Measurements from ENCODE around the gene GPS1.

Gene GPS1

DNA sequence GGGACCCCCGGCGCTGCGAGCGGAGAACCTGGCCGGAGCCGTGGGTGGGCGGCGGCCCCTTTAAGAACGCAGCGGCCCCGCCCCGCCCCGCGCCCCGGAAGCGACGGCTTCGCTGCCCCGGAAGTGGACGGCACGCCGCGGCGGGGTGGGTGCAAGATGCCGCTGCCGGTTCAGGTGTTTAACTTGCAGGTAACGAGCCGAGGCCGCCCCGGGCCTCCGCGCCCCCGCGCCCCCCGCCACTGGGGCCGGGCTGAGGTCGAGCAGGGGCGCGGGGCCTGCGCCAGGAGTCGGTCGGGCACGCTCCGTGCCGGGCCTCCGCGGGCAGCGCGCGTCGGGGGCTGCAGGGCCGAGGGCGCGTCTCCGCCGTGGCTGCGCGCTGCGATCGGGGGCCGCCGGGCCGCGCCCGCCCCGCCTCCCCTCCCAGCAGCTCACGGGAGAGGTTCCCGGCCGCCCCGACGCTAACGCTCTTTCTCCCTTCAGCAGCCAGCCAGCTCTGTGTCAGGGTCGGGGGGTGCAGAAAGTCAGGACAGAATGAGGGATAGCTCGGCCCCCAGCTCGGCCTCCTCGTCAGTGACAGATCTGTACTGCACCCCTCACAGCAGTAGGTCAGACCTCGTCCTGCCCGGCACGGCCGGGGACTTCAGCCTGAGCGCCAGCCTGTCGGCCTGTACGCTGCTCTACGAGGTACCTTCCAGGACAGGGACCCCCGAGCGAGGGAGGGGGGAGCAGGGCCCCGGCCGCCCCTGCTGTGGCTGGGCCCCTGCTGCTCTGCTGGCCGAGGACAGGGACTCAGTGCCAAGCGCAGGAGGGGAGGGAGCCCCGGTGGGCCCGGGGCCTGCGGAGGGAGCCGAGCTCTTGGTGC lies at the start of gene GPS1, which contains the start of gene RFNG:
GPS1 (plus strand) TSS at position 123 of the 862 bp plus-strand sequence; CDS start at position 157, 34 bp downstream.
RFNG (minus strand) TSS at position 36 of the 862 bp plus-strand sequence. CDS start 45 bp downstream, outside the sequence.
- DNase-seq (ENCODE audit: low spot score) = peak; percentile 73

DNA sequence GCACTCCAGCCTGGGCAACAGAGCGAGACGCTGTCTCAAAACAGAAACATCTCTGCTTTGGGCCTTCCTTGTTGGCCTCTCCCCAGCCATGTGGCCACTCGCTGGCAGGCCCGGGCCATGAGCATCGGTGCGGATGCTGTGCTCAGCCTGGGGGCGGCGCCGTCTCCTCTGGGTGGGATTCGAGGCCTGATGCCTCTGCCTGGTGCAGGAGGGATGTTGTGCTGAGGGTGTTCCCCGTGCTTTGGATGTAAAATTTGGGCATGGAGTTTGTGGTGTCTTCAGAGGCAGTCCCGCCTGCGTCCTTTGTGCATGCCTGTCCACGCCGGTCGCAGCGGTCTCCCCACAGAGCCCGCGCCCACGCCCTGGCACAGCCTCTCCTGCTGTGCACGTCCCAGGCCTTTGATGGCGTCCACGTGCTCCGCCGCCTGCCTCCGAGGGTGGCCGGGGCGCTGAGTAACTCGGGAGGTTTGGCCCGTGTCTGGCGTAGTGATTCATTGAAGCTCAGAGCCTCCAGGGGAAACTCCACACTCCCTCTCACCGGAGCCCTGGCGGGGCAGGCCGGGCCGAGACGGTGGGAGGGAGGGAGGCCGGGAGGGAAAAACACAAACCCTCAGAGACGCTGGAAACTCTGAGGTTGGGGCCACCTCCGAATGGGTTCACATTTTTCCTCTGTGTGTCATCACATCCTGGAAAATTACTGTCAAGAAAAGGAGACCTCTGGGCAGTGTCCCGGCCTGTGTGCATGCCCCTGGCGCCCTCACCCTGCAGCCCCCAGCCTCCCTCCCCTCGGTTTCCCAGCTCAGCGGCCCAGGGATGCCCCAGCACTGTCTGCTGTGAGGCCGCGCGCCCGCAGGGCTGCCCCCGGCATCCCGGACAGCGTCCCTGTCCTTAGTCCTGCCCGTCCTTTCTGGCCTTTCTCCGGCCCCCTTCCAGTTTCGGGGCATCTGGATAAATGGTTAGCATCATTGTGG lies 48.0 kb upstream of the GPS1 start:
- no peak for DNase-seq (ENCODE audit: low spot score)

DNA sequence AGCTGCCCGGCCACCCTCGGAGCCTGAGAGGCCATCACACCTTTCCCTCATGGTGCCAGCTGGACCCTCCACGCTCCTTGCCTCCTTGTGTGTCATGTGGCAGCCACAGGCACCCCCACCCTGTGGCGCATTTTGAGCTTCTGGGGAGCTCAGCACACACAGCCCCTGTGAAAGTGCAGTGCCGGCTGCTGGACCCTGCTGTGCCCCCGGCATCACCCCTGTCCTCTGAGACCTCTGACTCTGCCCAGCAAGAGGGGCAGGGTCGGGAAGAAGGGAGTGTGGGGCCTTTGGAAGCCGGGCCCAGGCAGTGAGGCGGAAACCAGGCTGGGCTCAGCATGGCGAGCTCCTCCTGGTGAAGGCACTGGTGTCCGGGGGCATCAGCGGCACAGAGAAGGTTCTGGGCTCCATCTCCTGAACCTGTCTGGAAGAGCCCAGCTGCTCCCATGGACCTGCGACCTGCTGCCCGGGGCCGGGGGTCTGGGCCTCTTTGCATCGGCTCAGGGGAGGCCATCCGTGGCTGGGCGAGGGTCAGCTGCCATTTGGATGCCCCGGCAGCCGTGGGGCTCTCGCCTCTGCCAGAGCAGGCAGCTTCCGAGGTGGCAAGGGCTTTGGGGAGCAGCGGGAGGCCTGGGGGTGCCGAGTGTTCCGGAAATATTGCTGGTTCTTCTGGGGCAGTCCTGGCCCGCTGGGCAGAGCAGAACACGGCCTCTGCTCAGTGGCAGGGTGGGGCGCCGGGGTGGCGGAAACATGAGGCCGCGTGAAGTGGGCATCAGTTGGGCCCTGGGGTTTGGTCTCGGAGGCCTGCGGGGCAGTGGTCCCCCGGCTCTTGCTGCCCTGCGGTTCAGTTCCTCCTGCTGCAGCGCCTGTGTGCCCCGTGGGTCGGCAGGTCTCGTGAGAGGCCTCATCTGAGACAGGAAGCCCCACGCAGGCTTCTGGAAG lies 46.9 kb upstream of the GPS1 start:
- DNase-seq (ENCODE audit: low spot score) = no peak

DNA sequence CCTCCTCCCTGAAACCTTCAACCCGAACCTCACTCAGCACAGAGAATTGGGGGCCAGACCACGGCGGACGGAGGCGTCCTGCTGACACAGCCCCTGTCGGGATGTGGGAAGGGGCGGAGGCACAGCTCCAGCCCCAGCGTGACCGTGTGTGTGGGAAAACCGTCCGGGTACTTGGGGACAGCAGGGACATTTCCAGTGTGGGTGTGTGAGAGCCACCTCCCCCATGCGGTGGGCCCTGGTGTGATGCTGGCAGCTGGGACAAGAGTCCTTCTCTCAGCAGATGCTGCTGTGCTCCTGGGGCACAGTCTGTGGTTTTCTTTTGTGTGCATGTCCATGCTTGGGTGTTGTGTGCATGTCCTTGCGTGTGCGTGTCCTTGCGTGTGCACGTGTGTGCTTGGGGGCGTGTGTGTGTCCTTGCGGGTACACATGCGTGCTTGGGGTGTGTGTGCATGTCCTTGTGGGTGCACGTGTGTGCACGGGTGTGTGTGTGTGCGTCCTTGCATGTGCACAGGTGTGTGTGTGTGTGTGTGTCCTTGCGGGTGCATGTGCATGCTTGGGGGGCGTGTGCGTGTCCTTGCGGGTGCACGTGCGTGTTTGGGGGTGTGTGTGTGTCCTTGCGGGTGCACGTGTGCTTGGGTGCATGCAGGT lies 45.9 kb upstream of the GPS1 start:
- no peak for DNase-seq (ENCODE audit: low spot score)

DNA sequence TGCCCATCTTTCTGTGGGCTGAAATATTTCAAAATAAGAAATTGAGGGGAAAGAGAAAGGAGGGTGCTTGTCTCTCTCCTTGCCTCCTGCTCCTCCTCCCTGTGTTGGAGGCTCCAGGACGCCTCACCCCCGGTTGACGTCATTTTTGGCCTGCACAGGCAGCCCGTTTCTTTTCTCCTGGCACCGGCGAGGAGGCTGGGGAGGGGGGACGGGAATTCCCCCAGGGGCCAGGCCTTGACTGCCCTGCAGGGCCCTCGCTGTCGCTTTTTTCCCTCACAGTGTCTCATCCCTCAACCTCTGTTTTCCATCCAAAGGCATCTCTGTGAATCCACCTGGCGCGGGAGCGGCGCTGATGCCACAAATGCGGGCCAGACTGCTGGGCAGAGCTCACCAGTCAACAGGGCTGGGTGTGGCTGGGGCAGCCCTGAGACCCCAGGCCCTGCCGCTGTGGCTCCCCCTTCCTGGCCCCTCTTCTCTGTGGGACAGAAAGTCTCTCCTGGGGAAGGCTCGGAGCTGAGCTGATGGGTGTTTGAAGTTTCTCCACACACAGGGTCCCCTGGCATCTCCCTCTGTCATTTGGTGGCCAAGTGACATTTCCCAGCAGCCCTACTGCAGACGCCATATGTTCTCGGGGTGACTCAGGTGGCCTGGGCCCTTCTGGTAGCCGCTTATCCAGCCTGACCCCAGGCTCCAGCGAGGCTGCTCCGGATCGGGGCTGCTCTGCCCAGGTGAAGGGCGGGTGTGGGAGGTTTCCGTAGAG lies 45.0 kb upstream of the GPS1 start:
- peak; percentile 66 for DNase-seq (ENCODE audit: low spot score)

DNA sequence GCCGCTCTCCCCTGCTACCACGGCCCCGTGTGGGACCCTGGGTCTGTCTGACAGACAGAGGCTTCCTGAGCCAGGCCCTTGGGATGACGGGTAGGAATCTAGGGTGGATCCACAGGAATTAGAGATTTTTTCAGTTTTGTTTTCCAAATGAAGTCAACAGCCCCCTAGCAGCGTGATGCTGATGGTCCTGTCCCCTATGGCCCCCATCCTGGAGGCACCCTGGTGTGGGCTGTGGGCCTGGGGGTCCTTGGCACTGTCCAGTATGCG lies 44.5 kb upstream of the GPS1 start:
- DNase-seq (ENCODE audit: low spot score) = no peak

DNA sequence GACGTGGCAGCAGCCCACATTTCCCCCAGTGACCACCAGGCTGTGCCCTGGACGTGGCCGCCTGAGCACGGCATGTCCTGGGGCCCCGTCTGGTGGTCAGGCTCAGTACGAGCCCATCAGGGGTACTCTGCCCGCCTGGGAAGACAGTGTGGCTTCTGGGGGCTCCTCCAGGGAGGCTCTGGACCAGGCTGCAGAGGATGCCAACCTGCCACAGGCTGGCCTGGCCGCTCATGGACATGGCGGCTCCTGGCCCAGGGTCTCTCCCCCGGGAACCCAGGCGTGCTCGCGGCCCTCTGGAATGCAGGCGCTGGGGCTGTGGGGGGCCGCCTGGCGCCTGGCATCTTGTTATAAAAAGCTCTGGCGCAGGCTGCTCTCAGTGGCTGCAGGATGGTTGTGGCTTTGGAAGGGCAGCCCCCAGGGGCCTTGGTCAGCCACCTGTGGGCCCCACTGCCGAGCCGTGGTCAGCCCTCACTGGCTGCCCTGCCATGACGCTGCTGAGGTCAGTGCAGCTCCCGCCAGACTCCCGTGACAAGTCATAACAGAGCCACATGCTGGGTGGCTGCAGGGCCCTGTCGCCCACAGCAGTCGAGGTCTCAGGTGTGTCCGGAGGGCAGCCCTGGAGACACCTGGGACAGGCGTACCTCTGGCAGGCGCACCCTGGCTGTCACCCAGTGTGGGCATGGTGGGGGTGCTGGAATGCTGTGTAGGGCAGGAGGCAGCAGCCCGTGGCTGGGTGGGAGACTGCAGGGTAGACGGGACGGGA lies 44.0 kb upstream of the GPS1 start:
- no peak for DNase-seq (ENCODE audit: low spot score)

DNA sequence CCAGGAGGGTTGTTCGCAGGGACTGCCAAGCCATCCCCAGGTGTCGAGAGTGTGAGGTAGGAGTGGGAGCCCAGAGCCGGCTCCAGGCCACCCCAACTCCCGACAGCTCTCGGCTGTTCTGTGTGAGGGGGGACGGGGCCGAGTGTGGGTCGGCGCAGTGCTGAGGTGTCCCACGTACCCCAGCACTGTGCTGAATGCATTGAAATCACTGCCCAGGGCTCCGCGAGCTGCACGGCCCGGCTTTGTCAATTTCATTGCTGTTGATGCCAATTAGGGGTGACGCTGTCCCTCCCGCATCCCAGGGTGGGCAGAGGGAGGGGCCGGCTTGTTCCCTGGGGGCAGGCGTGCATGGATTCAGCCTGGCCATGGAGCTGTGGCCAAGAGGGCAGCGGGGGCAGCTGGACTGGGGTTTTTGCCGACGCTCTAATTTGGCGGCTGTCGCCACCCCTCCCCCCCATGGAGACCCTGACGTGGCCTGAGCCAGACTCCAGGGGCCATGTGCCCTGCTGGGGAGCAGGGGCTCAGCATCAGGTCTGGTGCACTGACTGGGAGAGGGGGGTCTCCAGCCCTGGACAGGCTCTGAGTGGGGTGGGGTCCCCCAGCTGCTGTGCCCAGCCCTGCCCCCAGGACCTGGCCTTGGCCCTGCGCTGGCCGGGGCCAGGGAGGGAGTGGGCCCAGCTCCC lies 43.3 kb upstream of the GPS1 start:
- DNase-seq (ENCODE audit: low spot score) = no peak

DNA sequence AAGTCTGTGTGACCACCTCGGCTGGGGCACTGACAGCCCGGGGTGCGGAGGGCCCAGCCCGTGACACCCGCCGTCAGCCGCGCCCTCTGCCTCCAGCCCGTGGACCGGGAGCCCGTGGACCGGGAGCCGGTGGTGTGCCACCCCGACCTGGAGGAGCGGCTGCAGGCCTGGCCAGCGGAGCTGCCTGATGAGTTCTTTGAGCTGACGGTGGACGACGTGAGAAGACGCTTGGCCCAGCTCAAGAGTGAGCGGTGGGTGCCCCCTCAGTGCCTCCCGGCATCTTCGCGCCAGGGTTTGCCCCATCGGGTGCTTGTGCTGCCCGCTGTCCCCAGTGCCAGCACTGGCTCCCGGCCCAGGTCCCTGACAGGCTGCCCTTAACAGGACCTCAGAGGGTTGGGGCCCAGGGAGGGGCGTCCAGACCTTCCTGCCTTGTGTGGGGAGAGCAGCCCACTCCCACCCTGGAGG lies 42.7 kb upstream of the GPS1 start:
- DNase-seq (ENCODE audit: low spot score) = no peak

DNA sequence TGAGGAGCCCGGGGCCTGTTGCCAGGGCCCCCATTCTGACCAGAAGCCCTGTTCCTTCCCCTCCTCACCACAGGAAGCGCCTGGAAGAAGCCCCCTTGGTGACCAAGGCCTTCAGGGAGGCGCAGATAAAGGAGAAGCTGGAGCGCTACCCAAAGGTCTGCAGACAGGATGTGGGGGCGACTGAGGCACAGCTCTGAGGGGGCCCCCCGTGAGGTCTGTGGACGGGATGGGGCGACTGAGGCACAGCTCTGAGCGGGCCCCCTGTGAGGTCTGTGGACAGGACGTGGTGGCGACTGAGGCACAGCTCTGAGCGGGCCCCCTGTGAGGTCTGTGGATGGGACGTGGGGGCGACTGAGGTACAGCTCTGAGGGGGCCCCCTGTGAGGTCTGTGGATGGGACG lies 42.3 kb upstream of the GPS1 start:
- DNase-seq (ENCODE audit: low spot score) = no peak

DNA sequence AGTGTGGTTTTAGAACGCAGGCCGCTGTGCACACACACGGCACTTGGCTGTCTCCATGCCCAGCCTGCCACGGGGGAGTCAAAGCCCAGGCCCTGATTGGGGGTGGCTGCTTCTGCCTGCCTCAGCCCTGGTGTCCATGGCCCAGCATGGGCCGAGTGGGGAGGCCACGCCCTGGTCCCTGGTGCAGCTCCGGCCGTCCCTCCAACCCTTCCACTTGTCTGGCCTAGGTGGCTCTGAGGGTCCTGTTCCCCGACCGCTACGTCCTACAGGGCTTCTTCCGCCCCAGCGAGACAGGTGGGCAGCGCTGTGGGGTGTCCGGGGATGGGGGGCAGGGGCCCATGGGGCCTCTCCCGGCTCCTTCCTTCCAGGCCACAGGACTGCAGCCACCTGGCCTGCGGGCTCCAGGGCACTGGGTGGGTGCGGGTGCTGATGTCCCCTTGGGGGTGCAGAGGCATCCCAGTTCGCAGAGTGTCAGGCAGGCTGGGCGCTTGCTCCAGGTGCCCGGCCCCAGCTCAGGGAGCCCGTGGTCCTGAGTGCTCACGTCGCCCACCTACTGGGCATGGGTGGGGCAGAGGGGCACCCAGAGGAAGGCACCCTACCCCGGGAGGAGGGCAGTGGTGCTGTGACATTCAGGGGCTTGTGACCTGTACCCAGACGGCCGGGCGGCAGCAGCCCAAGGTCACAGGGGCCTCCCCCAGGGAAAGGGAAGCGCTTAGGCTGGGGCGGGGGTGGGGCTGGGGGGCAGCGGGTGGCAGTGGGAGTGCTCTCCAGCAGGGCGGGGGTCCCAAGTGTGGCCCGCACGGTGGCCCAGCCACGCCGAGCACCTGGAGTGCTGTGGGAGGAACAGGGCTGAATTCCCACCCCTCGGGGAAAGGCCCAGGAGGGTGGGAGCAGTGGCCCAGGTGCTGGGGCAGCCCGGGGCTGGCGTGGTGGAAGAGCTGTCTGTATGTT lies 40.8 kb upstream of the GPS1 start:
- no peak for DNase-seq (ENCODE audit: low spot score)

DNA sequence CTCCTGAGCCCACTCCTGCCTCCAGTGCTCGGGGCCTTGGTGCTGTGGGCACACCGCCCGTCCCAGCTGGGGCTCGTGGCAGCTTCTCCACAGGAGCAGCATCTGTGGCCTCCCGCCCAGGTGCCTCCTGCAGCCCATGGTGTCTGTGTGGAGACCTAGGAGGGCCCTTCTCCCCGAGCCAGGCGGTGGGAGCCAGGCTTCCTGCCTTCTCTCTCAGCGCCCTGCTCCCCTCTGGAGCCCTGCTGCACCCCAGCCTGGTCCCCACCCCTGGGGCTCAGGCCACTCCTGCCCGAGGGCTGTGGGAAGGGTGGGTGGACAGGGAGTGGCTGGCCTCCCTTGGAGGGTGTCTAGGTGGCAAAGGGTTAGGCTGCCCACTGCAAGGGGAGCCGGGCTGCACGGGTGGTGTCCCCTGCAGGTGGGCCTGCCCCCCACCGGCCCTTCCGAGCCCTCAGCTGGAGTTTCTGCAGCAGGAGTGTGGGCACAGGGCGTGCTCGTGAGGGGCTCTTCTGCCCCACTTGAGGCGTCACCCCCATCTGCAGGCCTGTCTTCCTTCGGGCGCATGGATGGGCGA lies 40.0 kb upstream of the GPS1 start:
- DNase-seq (ENCODE audit: low spot score) = no peak

DNA sequence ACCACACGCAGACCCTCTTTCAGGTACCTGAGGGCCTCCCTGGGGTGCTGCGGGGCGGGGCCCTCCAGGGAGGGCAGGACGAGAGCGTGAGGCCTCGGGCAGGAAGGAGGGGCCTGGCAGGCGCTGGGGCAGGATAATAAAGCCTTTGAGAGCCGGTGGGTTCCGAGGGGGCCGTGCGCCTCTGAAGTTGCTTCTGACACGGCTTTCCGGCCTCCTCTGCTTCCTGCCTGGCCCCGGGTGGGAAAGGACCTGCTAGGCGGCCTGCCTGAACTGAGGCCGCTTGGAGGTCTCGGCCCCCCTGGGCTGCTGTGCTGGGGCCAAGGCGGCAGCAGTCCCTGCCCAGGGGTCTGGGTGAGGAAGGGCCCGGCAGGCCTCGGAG lies 39.4 kb upstream of the GPS1 start:
- DNase-seq (ENCODE audit: low spot score) = no peak

DNA sequence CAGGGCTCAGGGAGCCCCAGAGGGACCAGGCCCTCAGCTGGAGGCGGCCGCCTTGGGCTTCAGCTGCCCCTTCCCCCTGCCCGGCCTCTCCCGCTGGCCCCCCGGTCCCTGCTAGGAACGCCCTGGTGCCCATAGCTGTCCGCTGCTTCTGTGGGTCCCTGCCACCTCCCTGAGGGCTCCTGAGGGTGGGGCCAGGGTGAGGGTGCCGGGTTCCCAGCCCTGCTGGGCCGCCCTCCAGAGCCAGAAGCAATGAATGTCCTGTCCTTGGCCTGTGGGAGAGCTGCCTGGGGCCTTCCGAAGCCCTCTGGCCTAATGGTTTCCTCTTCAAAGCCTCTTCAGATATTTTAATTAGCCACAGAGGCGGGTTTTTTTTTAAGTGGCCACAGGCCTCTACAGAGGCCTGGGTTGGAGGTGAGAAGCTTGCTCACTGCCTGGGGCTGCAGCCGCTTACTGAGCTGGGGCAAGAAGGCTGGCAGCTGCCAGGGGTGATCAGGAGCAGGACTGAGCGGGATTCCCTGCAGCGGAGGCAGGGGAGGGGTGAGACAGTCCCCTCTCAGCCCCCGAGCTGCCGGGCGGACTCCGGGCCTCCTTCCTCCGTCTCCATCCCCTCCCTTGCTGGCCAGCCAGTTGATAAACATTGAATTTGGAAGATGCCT lies 38.9 kb upstream of the GPS1 start:
- no peak for DNase-seq (ENCODE audit: low spot score)

DNA sequence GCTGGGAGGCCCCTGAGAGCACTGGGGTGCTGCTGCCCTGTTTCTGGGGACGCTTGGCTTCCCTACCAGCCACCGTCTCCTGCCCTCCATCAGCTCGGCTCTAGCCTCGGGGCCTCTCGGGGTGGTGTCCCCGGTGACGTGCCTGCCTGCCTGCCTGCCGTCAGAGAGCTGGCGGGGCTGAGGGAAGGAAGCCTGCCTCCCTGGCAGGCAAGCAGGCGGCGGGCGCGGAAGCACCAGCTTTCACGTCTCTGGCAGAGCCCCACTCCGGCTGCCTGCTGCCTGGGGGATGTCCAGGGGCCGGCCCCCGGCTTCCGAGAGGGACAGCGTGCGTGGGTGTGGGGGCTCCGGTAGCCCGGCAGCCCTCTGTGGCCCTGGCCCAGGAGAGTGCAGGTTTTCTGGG lies 38.4 kb upstream of the GPS1 start:
- peak; percentile 60 for DNase-seq (ENCODE audit: low spot score)

DNA sequence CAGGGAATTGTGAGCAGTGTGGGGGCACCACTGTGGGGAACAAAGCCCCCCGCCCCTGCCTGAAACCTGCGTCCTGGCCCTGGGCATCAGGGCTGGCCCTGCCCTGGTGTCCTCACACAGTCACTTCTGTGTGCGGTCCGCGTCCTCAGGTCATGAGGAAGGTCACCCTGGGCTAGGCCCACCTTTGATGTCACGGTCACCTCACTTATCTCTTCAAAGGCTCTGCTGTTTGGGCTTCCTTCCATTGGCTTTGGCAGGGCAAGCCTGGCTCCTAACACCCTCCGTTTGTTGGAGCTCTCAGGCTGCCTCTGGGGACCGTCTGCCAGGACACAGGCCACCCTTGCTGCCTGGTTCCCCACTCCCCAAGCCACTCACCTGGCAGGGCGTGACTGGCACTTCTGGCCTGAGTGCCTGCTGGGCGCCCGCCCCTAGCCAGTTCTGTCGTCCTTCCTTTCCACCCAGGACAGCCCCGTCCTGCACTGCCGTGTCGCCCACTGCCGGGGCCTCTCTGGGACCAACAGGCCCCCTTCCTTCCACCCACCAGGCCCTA lies 37.9 kb upstream of the GPS1 start:
- DNase-seq (ENCODE audit: low spot score) = no peak

DNA sequence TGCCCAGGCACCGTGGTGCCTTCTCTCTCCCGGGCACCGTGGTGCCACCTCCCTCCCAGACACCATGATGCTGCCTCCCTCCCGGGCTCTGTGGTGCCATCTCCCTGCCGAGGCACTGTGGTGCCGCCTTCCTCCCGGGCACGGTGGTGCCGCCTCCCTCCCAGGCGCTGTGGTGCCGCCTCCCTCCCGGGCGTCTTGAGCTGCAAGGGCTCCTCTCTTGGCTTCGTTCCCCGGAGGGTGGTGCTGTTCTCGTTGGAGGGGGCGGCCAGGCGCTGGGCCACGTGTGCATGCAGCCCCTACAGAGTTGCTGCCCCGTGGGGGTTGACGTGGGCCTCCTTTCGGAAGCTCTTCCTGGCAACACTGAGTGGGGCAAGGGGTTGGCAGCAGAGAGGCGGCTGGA lies 37.3 kb upstream of the GPS1 start:
- DNase-seq (ENCODE audit: low spot score) = no peak

Measured in Ammon's horn (tissue), 1 donor.